NOMO-1 treated with DMSO at 0.1 percent for 48 hours (cell line): ENCODE data around the gene PAOX.
"Not testable (repeated sequence)": the region's sequence is repeated elsewhere in the genome, so short reads cannot be mapped to it uniquely, and the experiment has no call there.

Experiments
- DNase-seq: peaks from one replicate; lab custom pipeline; 2025; ENCODE audit not compliant: unreplicated experiment; lab: John Stamatoyannopoulos, UW

PAOX gene

DNA sequence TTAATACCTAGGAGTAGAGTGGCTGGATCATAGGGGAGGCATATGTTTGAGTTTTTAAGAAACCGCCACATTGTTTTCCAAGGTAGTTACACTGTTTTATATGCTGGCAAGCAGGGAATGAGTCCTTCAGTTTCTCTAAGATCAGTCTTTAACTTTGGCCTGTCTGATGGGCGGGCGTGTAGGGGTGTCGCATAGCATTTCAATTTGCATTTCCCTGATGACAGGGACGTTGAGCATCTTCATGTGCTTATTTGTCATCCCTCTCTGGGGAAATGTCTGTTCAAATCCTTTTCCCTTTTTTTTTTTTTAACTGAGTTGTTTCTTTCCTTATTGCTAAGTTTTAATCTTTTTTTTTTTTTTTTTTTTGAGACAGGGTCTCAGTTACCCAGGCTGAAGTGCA is 24.7 kb downstream of the PAOX start:
- no peak for DNase-seq

- DNase-seq, result no peak
Observed at GRCh38 chr10:133405272-133405671, 26.2 kb downstream of the PAOX start.

GRCh38 chr10:133405844-133406527 is 26.9 kb downstream of the PAOX start:
- DNase-seq, result no peak

DNA sequence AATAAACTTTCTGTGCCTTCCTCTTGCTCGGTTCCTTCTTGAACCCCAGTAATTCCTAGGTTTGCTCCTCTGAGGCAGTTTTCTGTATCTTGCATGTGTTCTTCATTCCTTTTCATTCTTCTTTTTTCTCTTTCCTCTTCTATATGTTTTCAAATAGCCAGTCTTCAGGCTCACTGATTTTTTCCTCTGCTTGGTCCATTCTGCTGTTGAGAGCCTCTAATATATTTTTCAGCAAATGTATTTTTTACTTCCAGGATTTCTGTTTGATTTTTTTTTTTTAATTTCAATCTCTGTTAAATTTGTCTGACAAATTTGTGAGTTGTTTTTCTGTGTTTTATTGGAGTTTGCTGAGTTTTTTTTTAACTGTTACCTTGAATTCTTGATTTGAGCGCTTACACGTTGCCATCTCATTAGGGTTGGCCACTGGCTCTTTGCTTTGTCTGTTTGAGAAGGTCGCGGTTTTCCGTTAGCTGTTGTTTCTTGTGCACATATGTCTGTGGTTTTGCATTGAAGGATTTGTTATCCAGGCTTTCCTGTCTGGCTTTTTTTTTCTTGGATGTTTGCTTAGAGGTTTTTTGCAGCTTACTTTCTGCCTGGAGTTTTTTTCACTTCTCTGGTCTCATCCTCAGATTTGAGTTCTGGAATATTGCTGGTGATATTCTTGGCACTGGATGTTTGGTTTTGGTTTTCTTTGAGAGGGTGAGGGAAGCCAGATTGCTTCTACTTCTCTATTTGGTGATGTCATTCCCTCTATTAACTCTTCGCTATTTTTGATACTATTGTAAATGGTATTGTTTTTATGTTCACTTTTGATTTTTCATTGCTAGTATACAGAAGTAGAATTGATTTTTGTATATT is 32.7 kb downstream of the PAOX start:
- no peak for DNase-seq

GRCh38 chr10:133412381-133412711 is 33.3 kb downstream of the PAOX start:
- DNase-seq, result no peak

DNA sequence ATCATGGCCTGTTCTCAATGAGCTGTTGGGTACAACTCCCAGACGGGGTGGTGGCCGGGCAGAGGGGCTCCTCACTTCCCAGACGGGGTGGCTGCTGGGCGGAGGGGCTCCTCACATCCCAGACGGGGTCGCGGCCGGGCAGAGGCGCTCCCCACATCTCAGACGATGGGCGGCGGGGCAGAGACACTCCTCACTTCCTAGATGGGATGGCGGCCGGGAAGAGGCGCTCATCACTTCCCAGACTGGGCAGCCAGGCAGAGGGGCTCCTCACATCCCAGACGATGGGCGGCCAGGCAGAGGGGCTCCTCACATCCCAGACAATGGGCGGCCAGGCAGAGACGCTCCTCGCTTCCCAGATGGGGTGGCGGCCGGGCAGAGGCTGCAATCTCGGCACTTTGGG is 35.3 kb downstream of the PAOX start:
- DNase-seq, result not testable (repeated sequence)

GRCh38 chr10:133415752-133416151 is 36.7 kb downstream of the PAOX start:
- DNase-seq, result no peak

GRCh38 chr10:133418289-133418993 is 39.4 kb downstream of the PAOX start:
- DNase-seq, result no peak

DNA sequence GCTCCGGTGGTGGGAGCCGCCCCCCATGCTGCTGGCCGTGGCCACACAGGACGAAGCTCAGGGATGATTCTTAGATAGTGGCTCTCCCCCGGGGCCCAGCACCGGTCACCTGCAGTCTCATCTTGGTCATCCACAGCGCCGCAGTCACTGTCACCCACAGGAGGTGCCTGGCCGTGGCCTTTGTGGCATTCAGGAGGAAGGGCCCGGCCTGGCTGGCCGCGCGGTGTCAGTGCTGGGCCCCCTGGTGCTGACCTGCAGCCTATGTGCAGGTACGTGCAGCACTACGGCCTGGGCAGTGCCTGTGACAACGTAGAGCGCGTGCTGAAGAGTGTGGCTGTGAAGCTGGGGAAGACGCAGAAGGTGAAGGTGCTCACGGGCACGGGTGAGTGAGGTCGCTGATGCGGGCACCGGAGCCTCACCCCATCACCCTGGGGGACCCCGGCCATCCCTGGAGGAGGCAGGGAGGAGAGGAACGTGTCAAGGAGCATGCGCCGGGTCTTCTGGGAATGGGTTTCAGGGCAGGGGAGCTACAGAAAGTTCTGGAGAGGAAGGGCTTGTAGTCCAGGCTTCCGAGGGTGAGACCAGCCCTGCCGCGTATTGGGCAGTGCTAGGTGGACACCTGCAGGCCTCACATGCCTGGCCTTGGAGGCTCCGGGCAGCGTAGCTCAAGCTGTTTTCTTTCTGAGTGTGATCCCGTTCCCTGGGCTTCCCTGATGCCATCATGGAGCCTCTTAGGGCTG is 40.3 kb downstream of the PAOX start:
- DNase-seq, result no peak

DNA sequence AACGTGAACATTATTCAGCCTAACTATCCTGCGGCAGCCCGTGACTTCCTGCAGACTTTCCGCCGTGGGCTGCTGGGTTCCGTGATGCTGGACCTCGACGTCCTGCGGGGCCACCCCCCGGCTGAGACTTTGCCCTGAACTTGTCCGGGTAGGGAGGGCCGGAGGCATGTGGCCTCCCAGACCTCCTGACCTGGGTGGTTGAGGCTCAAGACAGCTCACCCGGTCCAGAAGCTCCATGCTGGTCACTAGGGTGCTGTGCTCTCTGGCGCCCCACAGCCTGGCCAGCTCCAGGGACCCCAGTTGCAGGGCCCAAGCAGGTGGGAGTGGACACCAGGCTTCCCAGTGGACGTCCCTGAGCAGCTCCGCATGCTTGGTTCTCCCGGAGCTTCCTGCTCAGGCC is 41.0 kb downstream of the PAOX start:
- no peak for DNase-seq

DNA sequence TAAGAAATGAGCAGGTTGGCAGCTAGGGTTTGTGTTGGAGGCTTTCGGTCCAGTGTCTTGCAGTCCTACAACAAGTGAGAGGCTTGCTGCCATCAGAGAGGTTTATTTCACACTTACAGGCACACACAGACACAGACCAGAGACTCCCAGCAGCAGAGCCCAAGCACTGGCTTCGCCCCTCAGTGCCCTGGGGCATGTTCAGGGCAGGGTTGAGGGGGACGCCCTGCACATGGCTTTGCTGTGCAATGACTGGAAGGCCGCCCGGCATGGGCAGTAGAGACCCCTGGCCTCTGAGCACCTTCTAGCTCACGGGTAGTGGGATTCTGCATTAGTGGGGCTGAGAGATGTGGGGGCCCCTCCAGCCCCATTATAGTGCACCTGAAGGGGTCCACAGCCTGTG is 41.5 kb downstream of the PAOX start:
- no peak for DNase-seq

DNA sequence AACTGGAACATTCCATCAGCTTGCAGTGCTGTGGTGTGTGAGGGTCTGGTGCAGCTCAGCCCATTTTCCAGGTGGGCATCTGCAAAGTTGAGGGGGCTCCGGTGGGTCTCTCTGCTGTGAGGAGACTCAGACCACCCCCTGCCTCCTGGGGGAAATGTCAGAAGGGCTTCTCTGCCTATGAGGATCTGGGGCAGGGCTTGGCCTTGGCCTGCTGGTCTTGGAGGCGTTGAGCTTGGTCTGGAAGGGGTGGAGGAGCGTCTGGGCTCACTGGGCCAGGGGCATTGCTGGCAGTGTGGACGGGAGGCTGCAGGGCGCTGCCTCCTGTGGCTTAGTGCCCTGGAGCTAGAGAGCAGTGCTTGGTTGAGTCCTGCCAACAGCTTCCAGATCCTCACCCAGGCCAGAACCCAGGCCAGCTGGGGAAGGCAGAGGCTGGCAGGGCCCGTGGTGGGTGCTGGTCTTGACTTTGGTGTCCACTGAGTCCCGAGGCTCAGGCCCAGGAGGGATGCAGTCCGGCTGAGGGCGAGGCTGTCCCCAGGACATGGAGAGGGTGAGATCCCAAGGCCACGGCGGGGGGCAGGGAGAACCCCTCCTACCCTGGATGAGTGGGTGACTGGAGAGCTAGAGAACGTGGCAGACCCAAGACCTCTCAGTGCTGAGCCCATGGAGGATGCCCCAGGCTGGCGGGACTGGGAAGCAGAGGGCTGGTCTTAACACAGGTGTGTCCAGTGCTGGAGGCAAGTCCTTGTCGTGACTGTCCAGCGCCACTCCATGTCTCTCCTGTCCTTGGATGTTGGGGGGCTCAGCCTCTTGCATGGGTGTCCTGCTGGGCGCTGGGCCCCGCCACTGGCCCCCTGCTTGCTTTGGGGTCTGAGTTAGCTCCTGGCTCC is 42.5 kb downstream of the PAOX start:
- DNase-seq, result no peak

DNA sequence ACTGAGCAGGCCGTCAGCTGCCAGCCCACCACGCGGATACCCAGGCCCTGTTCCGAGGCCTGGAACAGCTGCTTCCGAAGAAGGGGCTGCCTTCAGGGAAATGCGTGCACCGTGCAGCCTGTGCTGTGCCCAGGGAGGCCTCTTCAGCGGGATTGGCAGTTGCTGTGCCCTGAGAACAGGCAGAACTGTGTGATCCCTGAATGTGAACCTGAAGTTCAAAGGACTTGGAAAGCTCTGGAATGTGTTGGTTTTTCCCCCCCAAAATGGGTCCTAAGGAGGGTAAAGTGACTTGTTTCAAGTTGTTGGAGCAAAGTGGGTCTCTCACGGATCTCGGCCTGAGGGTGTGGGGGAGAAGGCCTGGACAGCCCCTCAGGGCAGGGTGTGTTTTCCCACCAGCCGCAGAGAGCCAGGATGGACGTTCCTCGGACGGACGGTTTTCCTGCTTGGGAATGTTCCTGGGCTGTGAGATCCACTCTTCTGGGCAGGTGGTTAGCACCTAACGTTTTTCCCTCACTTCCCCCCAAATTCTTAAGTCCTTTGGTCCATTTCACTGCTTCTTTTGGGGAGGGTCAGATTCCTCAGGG is 43.3 kb downstream of the PAOX start:
- DNase-seq, result no peak

DNA sequence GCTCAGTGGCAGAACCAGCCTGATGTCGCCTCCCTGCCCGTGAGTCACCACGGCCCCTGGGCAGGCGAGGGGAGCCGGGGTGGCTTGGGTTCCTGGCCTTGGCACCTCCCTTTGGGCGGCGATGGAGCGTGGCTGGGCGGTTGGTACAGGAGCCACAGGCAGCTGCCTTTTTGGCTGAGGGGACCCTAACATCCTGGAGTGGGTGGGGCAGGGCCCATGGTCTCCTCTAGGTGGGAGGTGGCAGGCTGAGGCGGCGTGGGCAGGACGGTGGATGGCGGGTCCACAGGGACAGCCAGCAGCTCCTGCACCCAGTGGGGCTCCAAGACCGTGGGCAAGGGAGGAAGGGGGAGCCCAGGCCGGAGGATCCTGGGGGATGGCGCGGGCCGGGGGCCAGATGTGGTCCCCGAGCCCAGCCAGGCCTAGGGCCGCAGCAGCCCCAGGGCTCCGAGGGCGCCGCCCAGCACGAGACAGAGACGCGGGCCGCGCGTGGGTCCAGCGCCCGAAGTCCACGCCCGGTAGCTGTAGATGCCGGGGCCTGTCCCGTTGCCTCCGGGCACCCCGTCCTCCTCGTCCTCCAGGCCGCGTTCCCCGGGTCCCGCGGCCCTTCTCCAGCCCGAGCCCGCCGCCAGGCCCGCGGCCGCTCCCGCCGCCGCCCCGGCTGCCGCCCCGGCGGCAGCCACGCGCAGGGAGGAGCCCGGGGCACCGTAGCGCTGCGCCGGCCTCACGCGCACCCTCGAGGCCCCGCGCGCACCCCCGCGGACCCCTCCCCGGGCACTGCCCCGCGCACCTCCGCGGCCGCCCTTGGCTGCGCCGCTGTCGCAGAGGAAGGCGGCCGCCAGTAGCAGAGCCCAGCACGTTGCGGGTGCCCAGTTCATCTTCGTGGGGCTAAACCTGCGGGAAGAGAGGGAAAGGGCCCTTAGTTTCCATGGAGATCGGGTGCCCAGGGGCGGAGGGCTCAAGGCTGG is 44.0 kb downstream of the PAOX start:
- DNase-seq, result no peak

DNA sequence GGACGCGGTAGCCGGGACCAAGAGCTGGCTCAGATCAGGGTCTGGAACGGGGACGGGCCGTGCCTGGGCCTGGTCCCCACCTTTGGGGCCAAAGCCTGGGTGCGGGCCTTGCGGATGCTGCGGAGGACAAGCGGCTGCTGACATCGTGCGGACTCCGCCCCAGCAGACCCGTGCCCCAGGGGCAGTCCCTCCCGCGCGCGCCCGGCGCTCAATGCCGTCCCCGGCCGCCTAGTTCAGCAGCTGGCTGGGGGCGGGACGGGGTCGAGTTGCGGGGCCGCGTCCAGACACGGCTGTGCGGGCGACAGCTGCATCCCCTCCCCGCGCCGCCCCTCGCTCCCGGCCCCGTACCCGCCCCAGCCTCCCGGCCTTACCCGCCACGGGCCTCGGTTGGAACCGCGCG is 45.0 kb downstream of the PAOX start:
- DNase-seq, result not testable (repeated sequence)

GRCh38 chr10:133424601-133425000 is 45.5 kb downstream of the PAOX start, which contains the start of gene SPRN:
Gene SPRN, minus strand, starts transcription at chr10:133424625. Its CDS starts 944 bp downstream, at chr10:133423681.
- not testable (repeated sequence) for DNase-seq

- DNase-seq, result not testable (repeated sequence)
Observed at GRCh38 chr10:133429571-133429970, 50.5 kb downstream of the PAOX start.

GRCh38 chr10:133431888-133432613 is 53.0 kb downstream of the PAOX start:
- DNase-seq, result not testable (repeated sequence)
